WERI-Rb-1 (cell line): ENCODE results near the gene JMJD1C.
"Not testable (repeated sequence)": the region's sequence is repeated elsewhere in the genome, so short reads cannot be mapped to it uniquely, and the experiment has no call there.

Source experiments
- DNase-seq: peaks from one replicate; pipeline ENCODE4 v3.0.0-alpha.2; 2020
- H3K27ac ChIP-seq: fragments of 250-450 bp; sonication (Bioruptor Pico); 2 replicates; pipeline ENCODE4 v1.5.1; 2020; ENCODE audit warnings: mild to moderate bottlenecking, moderate library complexity
- H3K27me3 ChIP-seq: fragments of 250-450 bp; sonication (Bioruptor Pico); 2 replicates; pipeline ENCODE4 v1.5.1; 2021; ENCODE audit warnings: mild to moderate bottlenecking, low read depth, moderate library complexity; ENCODE audit not compliant: insufficient read depth, severe bottlenecking
- H3K36me3 ChIP-seq: fragments of 250-450 bp; sonication (Bioruptor Pico); 2 replicates; pipeline ENCODE4 v1.5.1; 2020; ENCODE audit warnings: mild to moderate bottlenecking, moderate library complexity
- H3K4me3 ChIP-seq: 2 replicates; pipeline ENCODE4 v1.5.1; 2011; ENCODE audit warnings: low read depth, mild to moderate bottlenecking, control low read depth, low read length
- H3K9me3 ChIP-seq: fragments of 250-450 bp; sonication (Bioruptor Pico); 2 replicates; pipeline ENCODE4 v1.5.1; 2021; ENCODE audit warnings: mild to moderate bottlenecking, moderate library complexity; ENCODE audit not compliant: severe bottlenecking
- CTCF ChIP-seq: IDR thresholded peaks from 2 replicates; pipeline ENCODE4 v1.5.1; 2011; ENCODE audit warnings: low read depth, mild to moderate bottlenecking, control low read depth, inconsistent platforms, low read length

The JMJD1C gene

GRCh38 chr10:63156236-63156635, 309.5 kb downstream of the JMJD1C start:
- TF ChIP-seq CTCF, result no peak
- Histone ChIP-seq H3K4me3 (no peak overlapping the region), H3K9me3 (no peaks in the 10 kb centered on the region), H3K27me3 (no peaks in the 10 kb centered on the region), H3K36me3 (peaks cover 5% of the 10 kb centered on the region; the same call in 1 of the 2 replicates), H3K27ac (no peak overlapping the region)
- DNase-seq, result no peak

- TF ChIP-seq CTCF, result no peak
- no peak for DNase-seq
Measured at GRCh38 chr10:63155388-63156020, 310.3 kb downstream of the JMJD1C start.

GRCh38 chr10:63154546-63155387, 311.0 kb downstream of the JMJD1C start:
- no peak overlapping the region for H3K27ac ChIP-seq

More at GRCh38 chr10:63155388-63156020, 310.3 kb downstream of the JMJD1C start:
- no peaks in the 10 kb centered on the region for H3K27me3 ChIP-seq
- H3K36me3 ChIP-seq, result peaks cover 5% of the 10 kb centered on the region; the same call in 1 of the 2 replicates
- no peak overlapping the region for H3K27ac ChIP-seq
- no peak overlapping the region for H3K4me3 ChIP-seq
- H3K9me3 ChIP-seq, result no peaks in the 10 kb centered on the region

GRCh38 chr10:63153868-63154545, 311.8 kb downstream of the JMJD1C start:
- not testable (repeated sequence) for DNase-seq, H3K36me3 ChIP-seq, H3K9me3 ChIP-seq, H3K4me3 ChIP-seq, H3K27me3 ChIP-seq, H3K27ac ChIP-seq

More at GRCh38 chr10:63154546-63155387, 311.0 kb downstream of the JMJD1C start:
- H3K4me3 ChIP-seq, result no peak overlapping the region
- H3K27me3 ChIP-seq, result no peaks in the 10 kb centered on the region
- no peak for DNase-seq
- TF ChIP-seq CTCF, result no peak
- peaks cover 5% of the 10 kb centered on the region; the same call in 1 of the 2 replicates for H3K36me3 ChIP-seq
- H3K9me3 ChIP-seq, result no peaks in the 10 kb centered on the region

GRCh38 chr10:63150745-63151144, 315.0 kb downstream of the JMJD1C start:
- no peak for DNase-seq
- no peaks in the 10 kb centered on the region for H3K9me3 ChIP-seq
- H3K27ac ChIP-seq, result no peak overlapping the region
- H3K27me3 ChIP-seq, result no peaks in the 10 kb centered on the region
- peaks cover 5% of the 10 kb centered on the region; the same call in 1 of the 2 replicates for H3K36me3 ChIP-seq
- no peak for TF ChIP-seq CTCF
- H3K4me3 ChIP-seq, result no peak overlapping the region

GRCh38 chr10:63146503-63146902, 319.3 kb downstream of the JMJD1C start:
- H3K4me3 ChIP-seq, result no peak overlapping the region
- H3K27ac ChIP-seq, result no peak overlapping the region
- no peak for TF ChIP-seq CTCF
- H3K9me3 ChIP-seq, result no peaks in the 10 kb centered on the region
- H3K27me3 ChIP-seq, result no peaks in the 10 kb centered on the region
- H3K36me3 ChIP-seq, result no peaks in the 10 kb centered on the region
- DNase-seq, result no peak
